ENCODE measurements around the gene PTPRA. TPM values are rescaled to one million over a fixed set of nuclear protein-coding genes. Genes with fewer than 3 reads are reported as not detected.

Gene PTPRA
- total and polyA plus RNA-seq, 2 of the 13 experiments (the other 11 are each of a cell fraction or from before 2014, with no cell fraction given) = 47.2 to 127 TPM

- FAIRE-seq (no peak), ATAC-seq (no peak), DNase-seq (ENCODE audit: low spot score) (no peak)
- Histone ChIP-seq H2AFZ (ENCODE audit: low read length) (no peak overlapping the region), H3K27me3 (ENCODE audit: control insufficient read depth in 1 of 2, insufficient read depth in 2 of 2, low read length in 2 of 2) (no peaks in the 10 kb centered on the region), H3K4me1 (ENCODE audit: insufficient read depth, low read length) (peaks cover 13% of the 10 kb centered on the region), H3K4me2 (ENCODE audit: low read depth, low read length) (no peak overlapping the region), H3K4me3 (replicated peaks in 1 of 3; ENCODE audit: insufficient read depth in 1 of 3, low read depth in 2 of 3, low read length in 3 of 3) (no peak overlapping the region), H3K9me3 (ENCODE audit: low read length) (no peaks in the 10 kb centered on the region), H3K27ac (ENCODE audit: extremely low read length, insufficient read depth, low read length) (no peak overlapping the region), H4K20me1 (ENCODE audit: insufficient read depth, low read length) (no peaks in the 10 kb centered on the region), H3K79me2 (ENCODE audit: insufficient read depth, low read length) (no peaks in the 10 kb centered on the region), H3K9ac (ENCODE audit: insufficient read depth, low read depth, low read length) (no peak overlapping the region), H3K36me3 (replicated peaks in 1 of 2; ENCODE audit: control insufficient read depth in 1 of 2, insufficient read depth in 2 of 2, low read length in 2 of 2) (peaks cover 46 to 68% of the 10 kb centered on the region in 2 experiments)
- ChIA-PET POLR2A (no interaction called here), CTCF (ENCODE audit: low intra/inter-chr PET ratio, low total read pairs) (no interaction called here)
- in situ Hi-C loops (cut with HindIII; ENCODE audit: extremely low pct_ligation_motif_present, low pct_unique_long_range_greater_than_20kb) = no loop called here
- TF ChIP-seq TEAD3 (CRISPR knock-in tag; optimal IDR thresholded peaks at IDR 0.05; ENCODE audit: borderline replicate concordance) = peak; percentile 19
- no peak for TF ChIP-seq SALL1 (CRISPR knock-in tag; IDR thresholded peaks at IDR 0.05)
- BruUV-seq (replicated peaks) = no TSS peak
- intact Hi-C loops (cut with micrococcal nuclease; ENCODE audit: unreplicated experiment) = no loop called here
- 91% methylated on average over 8 of the region's 8 CpGs for WGBS (ENCODE audit: low lambda C conversion rate)
Measured at GRCh38 chr20:3032624-3033023, 159.3 kb downstream of the PTPRA start.

- H3K36me3 ChIP-seq (replicated peaks in 1 of 2; ENCODE audit: control insufficient read depth in 1 of 2, insufficient read depth in 2 of 2, low read length in 2 of 2) = peaks cover 44 to 60% of the 10 kb centered on the region in 2 experiments
- CTCF ChIA-PET (ENCODE audit: low intra/inter-chr PET ratio, low total read pairs) = no interaction called here
- intact Hi-C loops (cut with micrococcal nuclease; ENCODE audit: unreplicated experiment) = no loop called here
- no peaks in the 10 kb centered on the region for H3K9me3 ChIP-seq (ENCODE audit: low read length)
- ATAC-seq (peak; percentile 31; the same call in 2 of the 3 replicates), FAIRE-seq (no peak), DNase-seq (ENCODE audit: low spot score) (no peak)
- in situ Hi-C loops (cut with HindIII; ENCODE audit: extremely low pct_ligation_motif_present, low pct_unique_long_range_greater_than_20kb) = no loop called here
- H3K4me1 ChIP-seq (ENCODE audit: insufficient read depth, low read length) = peaks cover 15% of the 10 kb centered on the region
- H2AFZ ChIP-seq (ENCODE audit: low read length) = no peak overlapping the region
- H3K4me2 ChIP-seq (ENCODE audit: low read depth, low read length) = no peak overlapping the region
- H3K9ac ChIP-seq (ENCODE audit: insufficient read depth, low read depth, low read length) = no peak overlapping the region
- no peaks in the 10 kb centered on the region for H4K20me1 ChIP-seq (ENCODE audit: insufficient read depth, low read length)
- WGBS (ENCODE audit: low lambda C conversion rate) = 92% methylated on average over 3 of the region's 3 CpGs
- no peaks in the 10 kb centered on the region for H3K79me2 ChIP-seq (ENCODE audit: insufficient read depth, low read length)
- no peak overlapping the region for H3K27ac ChIP-seq (ENCODE audit: extremely low read length, insufficient read depth, low read length)
- POLR2A ChIA-PET = no interaction called here
- no TSS peak for BruUV-seq (replicated peaks)
- no peaks in the 10 kb centered on the region for H3K27me3 ChIP-seq (ENCODE audit: control insufficient read depth in 1 of 2, insufficient read depth in 2 of 2, low read length in 2 of 2)
- no peak for TF ChIP-seq ZBTB21 (CRISPR knock-in tag; IDR thresholded peaks at IDR 0.05)
- TF ChIP-seq ZBTB42 (CRISPR knock-in tag; IDR thresholded peaks at IDR 0.05) = no peak
- no peak for TF ChIP-seq PCBP1 (IDR thresholded peaks at IDR 0.05; ENCODE audit: borderline replicate concordance, low read depth, low read length)
- TF ChIP-seq RBM22 (optimal IDR thresholded peaks at IDR 0.05; ENCODE audit: low read length) = no peak
- peak; percentile 59 for TF ChIP-seq ZNF687 (CRISPR knock-in tag; IDR thresholded peaks at IDR 0.05)
- TF ChIP-seq ZNF598 (CRISPR knock-in tag; IDR thresholded peaks at IDR 0.05; ENCODE audit: borderline replicate concordance) = no peak
- TF ChIP-seq ZNF670 (CRISPR knock-in tag; IDR thresholded peaks at IDR 0.05; ENCODE audit: borderline replicate concordance) = no peak
- 0 out of 2 replicates have a peak, but pooled peaks have one; percentile 1 for TF ChIP-seq FLYWCH1 (CRISPR knock-in tag; IDR thresholded peaks at IDR 0.05)
- TF ChIP-seq ZNF580 (CRISPR knock-in tag; IDR thresholded peaks at IDR 0.05; ENCODE audit: borderline replicate concordance, low read depth) = no peak
- no peak for TF ChIP-seq SAP130 (CRISPR knock-in tag; IDR thresholded peaks at IDR 0.05; ENCODE audit: low read depth)
- H3K4me3 ChIP-seq (replicated peaks in 1 of 3; ENCODE audit: insufficient read depth in 1 of 3, low read depth in 2 of 3, low read length in 3 of 3) = no peak overlapping the region
Measured at GRCh38 chr20:3037654-3038053, 164.4 kb downstream of the PTPRA start.
